BJ (cell line): ENCODE measurements around the gene PCDH1. TPM values are rescaled to one million over a fixed set of nuclear protein-coding genes. Genes with fewer than 3 reads are reported as not detected.

Experiments used
- CTCF ChIA-PET: fragments of 350-600 bp; formaldehyde crosslinking; extraction: SDS; loops from one replicate; lab custom pipeline; 2021; ENCODE audit warnings: antibody characterized with exemption, inconsistent platforms; lab: Yijun Ruan, JAX
- POLR2A ChIA-PET: fragments of 300-600 bp; sonication (Branson Sonifier 250); formaldehyde crosslinking; extraction: SDS; loops from one replicate; lab custom pipeline; 2021; ENCODE audit warnings: antibody characterized with exemption; lab: Charles Lee
- DNase-seq: peaks from one replicate; pipeline ENCODE4 v3.0.0-alpha.2; 2011; ENCODE audit warnings: low read depth
- H3K27me3 ChIP-seq: 2 replicates; pipeline ENCODE4 v1.6.0; 2011; ENCODE audit warnings: low read length; ENCODE audit not compliant: control insufficient read depth, insufficient read depth
- H3K36me3 ChIP-seq: 2 replicates; pipeline ENCODE4 v1.5.1; 2011; ENCODE audit warnings: low read length; ENCODE audit not compliant: control insufficient read depth, insufficient read depth
- H3K4me3 ChIP-seq: 2 replicates; pipeline ENCODE4 v1.5.1; 2011; ENCODE audit warnings: low read depth, mild to moderate bottlenecking, control low read depth, low read length
- polyA plus RNA-seq: library from polyadenylated mRNA; depleted of rRNA; stranded (reverse); fragments of >200 nt; gene quantifications from 2 replicates; pipeline ENCODE4 v1.2.3, GENCODE V29; 2011
- TF ChIP-seq, protein P1 (sequence below): IDR thresholded peaks from 2 replicates; pipeline ENCODE4 v1.5.1; 2011; ENCODE audit warnings: low read depth, mild to moderate bottlenecking, control low read depth, inconsistent platforms, low read length, moderate library complexity; ENCODE audit not compliant: insufficient read depth

Gene PCDH1
- polyA plus RNA-seq, 1 experiment, result 2.1 TPM

DNA sequence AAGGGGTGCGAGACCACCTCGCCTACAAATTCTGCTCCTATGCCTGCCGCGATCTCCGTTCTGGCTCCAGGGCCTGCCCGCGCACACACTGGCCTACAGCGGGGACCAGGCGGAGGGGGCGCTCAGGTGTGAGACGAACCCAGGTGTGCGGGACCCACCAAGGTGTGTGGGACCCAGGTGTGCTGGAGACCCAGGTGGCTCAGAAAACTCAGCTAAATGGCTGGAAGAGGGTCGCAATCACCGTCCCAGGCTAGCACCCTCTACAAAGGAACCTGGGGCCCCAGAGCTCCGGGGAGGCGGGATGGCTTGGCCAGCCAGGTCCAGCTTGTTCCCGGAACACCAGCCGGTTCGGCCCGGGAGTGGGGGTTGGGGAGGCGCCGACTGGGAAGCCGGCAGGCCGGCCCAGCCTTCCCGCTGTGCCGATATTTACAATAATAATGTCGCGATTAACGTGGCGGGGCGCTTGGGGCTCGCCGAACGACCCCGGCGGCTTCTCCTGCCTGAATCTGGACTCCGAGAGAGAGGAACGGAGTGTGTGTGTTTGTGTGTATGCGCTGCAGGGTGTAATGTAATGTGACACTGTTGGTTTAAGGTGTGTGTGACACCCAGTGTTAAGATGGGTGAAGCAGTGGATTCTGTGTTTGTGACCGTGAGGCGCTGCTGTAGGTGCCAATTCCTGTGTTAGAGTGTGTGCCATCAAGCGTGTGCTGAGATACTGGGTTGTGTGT, 1.4 kb downstream of the PCDH1 start:
- no peak for DNase-seq
- ChIA-PET POLR2A (no interaction called here), CTCF (interaction anchor here (1.2 to 11.6 kb wide), 6 partner anchors 65 to 212 kb away, joined by 4 to 341 read pairs (median 24); partner anchors contain the start of gene ARAP3)
- Histone ChIP-seq H3K36me3 (no peaks in the 10 kb centered on the region), H3K27me3 (peaks cover 49% of the 10 kb centered on the region), H3K4me3 (no peak overlapping the region)
- TF ChIP-seq, protein P1, sequence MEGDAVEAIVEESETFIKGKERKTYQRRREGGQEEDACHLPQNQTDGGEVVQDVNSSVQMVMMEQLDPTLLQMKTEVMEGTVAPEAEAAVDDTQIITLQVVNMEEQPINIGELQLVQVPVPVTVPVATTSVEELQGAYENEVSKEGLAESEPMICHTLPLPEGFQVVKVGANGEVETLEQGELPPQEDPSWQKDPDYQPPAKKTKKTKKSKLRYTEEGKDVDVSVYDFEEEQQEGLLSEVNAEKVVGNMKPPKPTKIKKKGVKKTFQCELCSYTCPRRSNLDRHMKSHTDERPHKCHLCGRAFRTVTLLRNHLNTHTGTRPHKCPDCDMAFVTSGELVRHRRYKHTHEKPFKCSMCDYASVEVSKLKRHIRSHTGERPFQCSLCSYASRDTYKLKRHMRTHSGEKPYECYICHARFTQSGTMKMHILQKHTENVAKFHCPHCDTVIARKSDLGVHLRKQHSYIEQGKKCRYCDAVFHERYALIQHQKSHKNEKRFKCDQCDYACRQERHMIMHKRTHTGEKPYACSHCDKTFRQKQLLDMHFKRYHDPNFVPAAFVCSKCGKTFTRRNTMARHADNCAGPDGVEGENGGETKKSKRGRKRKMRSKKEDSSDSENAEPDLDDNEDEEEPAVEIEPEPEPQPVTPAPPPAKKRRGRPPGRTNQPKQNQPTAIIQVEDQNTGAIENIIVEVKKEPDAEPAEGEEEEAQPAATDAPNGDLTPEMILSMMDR, result no peak

DNA sequence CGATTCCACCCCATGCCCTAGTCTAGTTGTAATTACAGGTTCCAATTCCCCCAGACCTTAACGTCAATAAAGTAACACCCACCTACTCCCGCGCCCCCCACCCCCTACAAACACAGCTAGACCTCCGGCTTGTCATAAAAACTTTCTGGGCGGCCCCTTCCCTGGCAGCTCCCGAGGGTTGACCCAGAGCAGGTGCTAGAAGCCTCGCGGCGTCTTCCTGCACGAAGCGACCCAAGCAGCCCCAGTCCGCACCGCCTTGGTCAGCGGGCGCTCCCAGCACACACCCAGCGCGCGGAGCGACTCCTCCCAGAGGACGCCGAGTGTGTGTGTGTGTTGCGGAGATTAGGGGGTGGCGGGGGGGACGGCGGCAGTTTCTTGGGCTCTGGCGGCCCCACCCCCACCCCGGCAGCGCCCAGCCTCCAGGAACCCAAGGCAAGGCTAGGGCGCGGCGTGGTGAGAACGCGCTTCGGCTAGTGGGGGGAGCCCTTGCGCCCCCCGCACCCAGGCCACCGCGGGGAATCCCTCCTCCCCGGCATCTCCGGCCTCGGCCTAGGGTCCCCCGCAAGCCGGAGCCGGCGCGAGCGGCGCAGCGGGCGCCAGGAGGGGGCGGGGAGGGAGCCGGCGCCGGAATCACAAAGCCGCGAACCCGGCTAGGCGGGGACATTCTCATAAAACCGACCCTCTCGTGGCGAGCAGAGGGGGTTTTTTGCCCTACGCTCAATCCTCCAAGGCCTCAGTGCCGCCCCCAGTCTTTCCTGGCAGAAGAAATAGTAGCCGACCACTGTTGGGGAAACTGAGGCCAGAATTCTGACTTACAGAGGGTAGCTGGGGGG, 2.2 kb downstream of the PCDH1 start:
- Histone ChIP-seq H3K4me3 (no peak overlapping the region), H3K36me3 (no peaks in the 10 kb centered on the region), H3K27me3 (peaks cover 46% of the 10 kb centered on the region)
- TF ChIP-seq, protein P1, result no peak
- DNase-seq, result no peak
- POLR2A ChIA-PET, result no interaction called here
- CTCF ChIA-PET, result interaction anchor here (0.6 to 11.6 kb wide), 5 partner anchors 13 to 211 kb away, joined by 3 to 341 read pairs (median 29); no protein-coding TSS in a partner anchor

DNA sequence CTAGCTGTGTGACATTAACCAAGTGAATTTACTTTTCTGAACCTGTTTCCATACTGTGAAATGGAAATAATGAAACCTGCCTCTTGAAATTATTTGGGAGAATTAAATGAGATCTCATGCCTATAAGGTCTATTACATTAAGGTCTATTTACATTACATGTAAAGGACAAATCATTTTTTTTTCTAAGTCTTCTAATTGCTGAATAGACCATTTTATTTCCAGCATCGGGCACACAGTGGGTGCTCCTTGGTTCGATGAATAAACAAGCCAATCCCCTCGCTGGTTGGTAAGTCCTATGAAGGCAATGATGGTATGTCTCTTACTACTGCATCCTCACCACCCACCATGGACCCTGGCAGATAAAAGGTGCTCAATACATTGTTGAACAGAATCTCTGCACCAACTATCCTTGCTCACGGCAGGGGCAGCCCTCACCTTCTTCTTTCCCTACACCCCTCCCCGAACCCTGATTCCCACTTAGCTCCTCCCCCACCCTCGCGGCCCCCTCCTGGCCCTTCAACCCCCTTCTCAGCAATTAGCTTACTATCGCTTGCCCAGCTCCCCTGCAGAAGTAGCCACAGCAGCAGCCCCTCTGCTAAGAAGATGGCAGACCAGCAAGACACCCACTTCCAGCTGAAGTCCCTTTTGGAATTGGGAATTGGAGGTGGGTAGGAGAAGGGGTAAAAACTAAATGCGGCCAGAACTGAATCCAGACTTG, 3.0 kb downstream of the PCDH1 start:
- POLR2A ChIA-PET, result no interaction called here
- TF ChIP-seq, protein P1, result no peak
- no peaks in the 10 kb centered on the region for H3K36me3 ChIP-seq
- no peak for DNase-seq
- peaks cover 44% of the 10 kb centered on the region for H3K27me3 ChIP-seq
- CTCF ChIA-PET, result interaction anchor here (0.5 to 11.6 kb wide), 4 partner anchors 14 to 178 kb away, joined by 3 to 341 read pairs (median 7); no protein-coding TSS in a partner anchor
- H3K4me3 ChIP-seq, result no peak overlapping the region

DNA sequence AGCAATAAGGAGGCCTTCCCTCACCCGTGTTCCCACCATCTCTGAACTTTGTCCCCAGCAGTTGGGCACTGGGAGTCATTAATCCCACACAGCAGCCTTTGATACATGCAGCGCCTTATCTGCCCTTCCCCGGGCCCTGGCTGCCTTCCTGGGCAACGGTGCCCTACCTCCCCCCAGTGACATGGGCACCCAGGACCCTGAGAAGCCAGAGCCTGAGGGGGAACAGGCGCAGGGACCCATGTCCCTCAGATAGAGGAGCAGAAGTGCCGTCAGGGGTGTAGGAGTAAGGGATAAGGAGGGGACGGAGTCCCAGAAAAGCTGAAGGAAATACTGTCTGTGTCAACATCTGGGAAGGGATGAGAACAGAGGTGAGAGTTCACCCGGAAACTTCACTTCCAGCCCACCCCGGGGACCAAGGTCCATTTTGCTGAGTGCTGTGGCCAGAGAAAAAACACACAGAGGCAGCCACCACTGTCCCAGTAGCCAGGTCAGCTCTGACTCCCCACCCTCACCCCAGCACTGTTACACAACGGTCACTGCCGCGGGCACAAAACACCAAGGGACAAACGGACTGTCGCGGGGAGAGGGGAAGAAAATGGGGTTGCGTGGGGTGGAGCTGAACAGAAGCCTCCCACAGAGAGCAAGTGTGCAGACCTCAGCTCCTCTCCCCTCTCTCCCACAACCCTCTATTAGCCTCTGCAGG, 3.8 kb downstream of the PCDH1 start:
- DNase-seq, result no peak
- no peak overlapping the region for H3K4me3 ChIP-seq
- ChIA-PET CTCF (interaction anchor here (11.6 kb wide), 1 partner anchor 177 kb away, joined by 341 read pairs; no protein-coding TSS in a partner anchor), POLR2A (no interaction called here)
- TF ChIP-seq, protein P1, result no peak
- H3K36me3 ChIP-seq, result no peaks in the 10 kb centered on the region
- H3K27me3 ChIP-seq, result peaks cover 44% of the 10 kb centered on the region
